ENCODE measurements around the gene CDK5RAP3. TPM values are rescaled to one million over a fixed set of nuclear protein-coding genes. Genes with fewer than 3 reads are reported as not detected.

CDK5RAP3 gene
- total and polyA plus RNA-seq, 2 of the 13 experiments (the other 11 are each of a cell fraction or from before 2014, with no cell fraction given), result 128 to 154 TPM

DNA sequence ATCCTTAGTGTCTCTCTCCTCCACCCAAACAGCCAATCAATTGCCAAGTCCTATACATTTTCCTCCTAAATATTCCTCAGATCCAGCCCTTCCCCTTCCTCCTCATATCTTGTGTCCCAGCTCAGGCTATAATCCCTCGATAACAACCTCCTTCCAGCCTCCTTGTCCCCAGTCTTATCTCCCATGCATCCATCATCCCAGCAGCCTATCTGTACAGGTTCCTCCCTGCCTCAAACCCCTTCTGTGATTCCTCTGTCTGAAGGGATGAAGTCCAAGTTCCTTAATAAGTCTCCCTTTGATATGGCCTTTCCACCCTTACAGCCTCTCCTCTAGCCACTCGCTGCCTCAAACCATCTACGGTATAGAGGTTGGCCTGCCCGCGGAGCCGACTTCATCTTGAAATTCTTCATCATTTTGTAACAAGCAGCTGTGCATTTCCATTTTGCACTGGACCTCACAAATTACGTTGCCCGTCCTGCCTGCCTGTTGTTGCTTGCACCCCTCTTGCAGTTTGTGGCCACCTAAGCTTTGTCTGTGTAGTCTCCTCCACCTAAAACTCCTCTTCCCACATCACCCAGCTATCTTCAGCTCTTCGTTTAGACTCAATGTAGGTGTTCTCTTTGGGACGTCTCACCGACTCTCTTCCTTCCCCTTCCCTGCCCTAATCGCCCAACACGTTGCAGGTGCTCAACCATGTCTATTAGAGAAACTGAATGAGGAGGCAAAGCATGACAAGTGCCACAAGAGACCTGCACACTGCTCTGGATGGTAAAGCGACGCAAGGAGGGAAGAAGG is 786 bp upstream of the CDK5RAP3 start (continued):
- TF ChIP-seq, protein P1, sequence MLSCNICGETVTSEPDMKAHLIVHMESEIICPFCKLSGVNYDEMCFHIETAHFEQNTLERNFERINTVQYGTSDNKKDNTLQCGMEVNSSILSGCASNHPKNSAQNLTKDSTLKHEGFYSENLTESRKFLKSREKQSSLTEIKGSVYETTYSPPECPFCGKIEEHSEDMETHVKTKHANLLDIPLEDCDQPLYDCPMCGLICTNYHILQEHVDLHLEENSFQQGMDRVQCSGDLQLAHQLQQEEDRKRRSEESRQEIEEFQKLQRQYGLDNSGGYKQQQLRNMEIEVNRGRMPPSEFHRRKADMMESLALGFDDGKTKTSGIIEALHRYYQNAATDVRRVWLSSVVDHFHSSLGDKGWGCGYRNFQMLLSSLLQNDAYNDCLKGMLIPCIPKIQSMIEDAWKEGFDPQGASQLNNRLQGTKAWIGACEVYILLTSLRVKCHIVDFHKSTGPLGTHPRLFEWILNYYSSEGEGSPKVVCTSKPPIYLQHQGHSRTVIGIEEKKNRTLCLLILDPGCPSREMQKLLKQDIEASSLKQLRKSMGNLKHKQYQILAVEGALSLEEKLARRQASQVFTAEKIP (CRISPR knock-in tag; IDR thresholded peaks at IDR 0.05; ENCODE audit: borderline replicate concordance), result no peak
- no peak for TF ChIP-seq SETDB1 (CRISPR knock-in tag; IDR thresholded peaks at IDR 0.05; ENCODE audit: borderline replicate concordance)
- TF ChIP-seq, protein P2, sequence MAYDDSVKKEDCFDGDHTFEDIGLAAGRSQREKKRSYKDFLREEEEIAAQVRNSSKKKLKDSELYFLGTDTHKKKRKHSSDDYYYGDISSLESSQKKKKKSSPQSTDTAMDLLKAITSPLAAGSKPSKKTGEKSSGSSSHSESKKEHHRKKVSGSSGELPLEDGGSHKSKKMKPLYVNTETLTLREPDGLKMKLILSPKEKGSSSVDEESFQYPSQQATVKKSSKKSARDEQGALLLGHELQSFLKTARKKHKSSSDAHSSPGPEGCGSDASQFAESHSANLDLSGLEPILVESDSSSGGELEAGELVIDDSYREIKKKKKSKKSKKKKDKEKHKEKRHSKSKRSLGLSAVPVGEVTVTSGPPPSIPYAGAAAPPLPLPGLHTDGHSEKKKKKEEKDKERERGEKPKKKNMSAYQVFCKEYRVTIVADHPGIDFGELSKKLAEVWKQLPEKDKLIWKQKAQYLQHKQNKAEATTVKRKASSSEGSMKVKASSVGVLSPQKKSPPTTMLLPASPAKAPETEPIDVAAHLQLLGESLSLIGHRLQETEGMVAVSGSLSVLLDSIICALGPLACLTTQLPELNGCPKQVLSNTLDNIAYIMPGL (CRISPR knock-in tag; IDR thresholded peaks at IDR 0.05; ENCODE audit: borderline replicate concordance in 1 of 2, low read depth in 1 of 2), result peak in 1 of 2 experiments; percentile 88; a peak in 1 of 4 replicates
- TF ChIP-seq ZNF335 (CRISPR knock-in tag; IDR thresholded peaks at IDR 0.05), result no peak
- TF ChIP-seq, protein P3, sequence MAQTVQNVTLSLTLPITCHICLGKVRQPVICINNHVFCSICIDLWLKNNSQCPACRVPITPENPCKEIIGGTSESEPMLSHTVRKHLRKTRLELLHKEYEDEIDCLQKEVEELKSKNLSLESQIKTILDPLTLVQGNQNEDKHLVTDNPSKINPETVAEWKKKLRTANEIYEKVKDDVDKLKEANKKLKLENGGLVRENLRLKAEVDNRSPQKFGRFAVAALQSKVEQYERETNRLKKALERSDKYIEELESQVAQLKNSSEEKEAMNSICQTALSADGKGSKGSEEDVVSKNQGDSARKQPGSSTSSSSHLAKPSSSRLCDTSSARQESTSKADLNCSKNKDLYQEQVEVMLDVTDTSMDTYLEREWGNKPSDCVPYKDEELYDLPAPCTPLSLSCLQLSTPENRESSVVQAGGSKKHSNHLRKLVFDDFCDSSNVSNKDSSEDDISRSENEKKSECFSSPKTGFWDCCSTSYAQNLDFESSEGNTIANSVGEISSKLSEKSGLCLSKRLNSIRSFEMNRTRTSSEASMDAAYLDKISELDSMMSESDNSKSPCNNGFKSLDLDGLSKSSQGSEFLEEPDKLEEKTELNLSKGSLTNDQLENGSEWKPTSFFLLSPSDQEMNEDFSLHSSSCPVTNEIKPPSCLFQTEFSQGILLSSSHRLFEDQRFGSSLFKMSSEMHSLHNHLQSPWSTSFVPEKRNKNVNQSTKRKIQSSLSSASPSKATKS (CRISPR knock-in tag; IDR thresholded peaks at IDR 0.05), result 0 out of 2 replicates have a peak, but pooled peaks have one; percentile 5
- no peak for TF ChIP-seq EP300 (IDR thresholded peaks at IDR 0.05; ENCODE audit: low read depth in 2 of 2, low read length in 2 of 2)
- TF ChIP-seq EP300 (CRISPR knock-in tag; IDR thresholded peaks at IDR 0.05; ENCODE audit: borderline replicate concordance), result 0 out of 2 replicates have a peak, but pooled peaks have one; percentile 24
- TF ChIP-seq ZNF780A (CRISPR knock-in tag; IDR thresholded peaks at IDR 0.05), result 0 out of 2 replicates have a peak, but pooled peaks have one; percentile 71
- peak; percentile 65 for TF ChIP-seq ZSCAN25 (CRISPR knock-in tag; IDR thresholded peaks at IDR 0.05)
- no peak for TF ChIP-seq FOXK2 (IDR thresholded peaks at IDR 0.05)
- no peak for TF ChIP-seq SALL2 (CRISPR knock-in tag; IDR thresholded peaks at IDR 0.05)
- no peak for TF ChIP-seq ZNF468 (CRISPR knock-in tag; IDR thresholded peaks at IDR 0.05)
- TF ChIP-seq KDM1A (CRISPR knock-in tag; IDR thresholded peaks at IDR 0.05), result 0 out of 2 replicates have a peak, but pooled peaks have one; percentile 36
- no peak for TF ChIP-seq RNF2 (conservative IDR thresholded peaks at IDR 0.05; ENCODE audit: low read depth)
- 0 out of 2 replicates have a peak, but pooled peaks have one; percentile 12 for TF ChIP-seq ZZZ3 (CRISPR knock-in tag; IDR thresholded peaks at IDR 0.05; ENCODE audit: borderline replicate concordance)
- TF ChIP-seq ZNF451 (CRISPR knock-in tag; IDR thresholded peaks at IDR 0.05), result no peak
- TF ChIP-seq, protein P4, sequence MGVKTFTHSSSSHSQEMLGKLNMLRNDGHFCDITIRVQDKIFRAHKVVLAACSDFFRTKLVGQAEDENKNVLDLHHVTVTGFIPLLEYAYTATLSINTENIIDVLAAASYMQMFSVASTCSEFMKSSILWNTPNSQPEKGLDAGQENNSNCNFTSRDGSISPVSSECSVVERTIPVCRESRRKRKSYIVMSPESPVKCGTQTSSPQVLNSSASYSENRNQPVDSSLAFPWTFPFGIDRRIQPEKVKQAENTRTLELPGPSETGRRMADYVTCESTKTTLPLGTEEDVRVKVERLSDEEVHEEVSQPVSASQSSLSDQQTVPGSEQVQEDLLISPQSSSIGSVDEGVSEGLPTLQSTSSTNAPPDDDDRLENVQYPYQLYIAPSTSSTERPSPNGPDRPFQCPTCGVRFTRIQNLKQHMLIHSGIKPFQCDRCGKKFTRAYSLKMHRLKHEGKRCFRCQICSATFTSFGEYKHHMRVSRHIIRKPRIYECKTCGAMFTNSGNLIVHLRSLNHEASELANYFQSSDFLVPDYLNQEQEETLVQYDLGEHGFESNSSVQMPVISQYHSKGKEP (CRISPR knock-in tag; IDR thresholded peaks at IDR 0.05), result peak; percentile 12; the same call in 1 of the 2 replicates
- no peak; the same call in 1 of the 2 replicates for TF ChIP-seq ZSCAN29 (CRISPR knock-in tag; conservative IDR thresholded peaks at IDR 0.05)
- 0 out of 2 replicates have a peak, but pooled peaks have one; percentile 6 for TF ChIP-seq CHD4 (IDR thresholded peaks at IDR 0.05; ENCODE audit: borderline replicate concordance, low read length)
